HEK293T (cell line): ENCODE results near the gene TLX2.
"Not testable (repeated sequence)": the region's sequence is repeated elsewhere in the genome, so short reads cannot be mapped to it uniquely, and the experiment has no call there.

Source experiments
- CTCF ChIA-PET: fragments of 350-600 bp; formaldehyde crosslinking; extraction: SDS; loops from one replicate; lab custom pipeline; 2021; ENCODE audit warnings: antibody characterized with exemption, inconsistent platforms; lab: Yijun Ruan, JAX
- POLR2A ChIA-PET: fragments of 350-600 bp; formaldehyde crosslinking; extraction: SDS; loops from one replicate; lab custom pipeline; 2020; ENCODE audit warnings: antibody characterized with exemption, inconsistent platforms; lab: Yijun Ruan, JAX
- DNase-seq: peaks from one replicate; pipeline ENCODE4 v3.0.0; 2012; ENCODE audit warnings: mixed read lengths; ENCODE audit errors: extremely low spot score
- ARNT ChIP-seq: fragments of 450-650 bp; IDR thresholded peaks from 2 replicates; pipeline ENCODE4 v1.6.1; 2017; ENCODE audit warnings: mild to moderate bottlenecking
- BHLHE40 ChIP-seq: fragments of 450-650 bp; IDR thresholded peaks from 2 replicates; pipeline ENCODE4 v1.6.1; 2016; ENCODE audit warnings: mild to moderate bottlenecking, moderate library complexity, borderline replicate concordance
- CTBP1 ChIP-seq: fragments of 450-650 bp; IDR thresholded peaks from 2 replicates; pipeline ENCODE4 v1.6.1; 2016; ENCODE audit warnings: borderline replicate concordance
- ELF4 ChIP-seq: fragments of 450-650 bp; IDR thresholded peaks from 2 replicates; pipeline ENCODE4 v1.6.1; 2017; ENCODE audit warnings: antibody characterized with exemption
- FOXA1 ChIP-seq: fragments of 450-650 bp; IDR thresholded peaks from 2 replicates; pipeline ENCODE4 v1.6.1; 2016; ENCODE audit warnings: mild to moderate bottlenecking
- FOXK2 ChIP-seq: fragments of 450-650 bp; IDR thresholded peaks from 2 replicates; pipeline ENCODE4 v1.6.1; 2016; ENCODE audit warnings: mild to moderate bottlenecking
- FOXM1 ChIP-seq: fragments of 450-650 bp; IDR thresholded peaks from 2 replicates; pipeline ENCODE4 v1.6.1; 2017; ENCODE audit warnings: mild to moderate bottlenecking, borderline replicate concordance
- HDGF ChIP-seq: fragments of 450-650 bp; IDR thresholded peaks from 2 replicates; pipeline ENCODE4 v1.6.1; 2017; ENCODE audit warnings: antibody characterized with exemption, borderline replicate concordance
- L3MBTL2 ChIP-seq: fragments of 450-650 bp; conservative IDR thresholded peaks from 2 replicates; pipeline ENCODE4 v1.6.1; 2016; ENCODE audit warnings: mild to moderate bottlenecking
- LEF1 ChIP-seq: fragments of 450-650 bp; IDR thresholded peaks from 2 replicates; pipeline ENCODE4 v1.6.1; 2017; ENCODE audit warnings: mild to moderate bottlenecking, borderline replicate concordance
- NFRKB ChIP-seq: fragments of 450-650 bp; IDR thresholded peaks from 2 replicates; pipeline ENCODE4 v1.6.1; 2016; ENCODE audit warnings: mild to moderate bottlenecking, moderate library complexity
- SP1 ChIP-seq: fragments of 450-650 bp; IDR thresholded peaks from 2 replicates; pipeline ENCODE4 v1.6.1; 2017
- SUZ12 ChIP-seq: fragments of 450-650 bp; IDR thresholded peaks from 2 replicates; pipeline ENCODE4 v1.6.1; 2016; ENCODE audit warnings: mild to moderate bottlenecking
- TARDBP ChIP-seq: fragments of 450-650 bp; IDR thresholded peaks from 2 replicates; pipeline ENCODE4 v1.6.1; 2016
- ZNF384 ChIP-seq: fragments of 450-650 bp; IDR thresholded peaks from 2 replicates; pipeline ENCODE4 v1.6.1; 2016
- TF ChIP-seq, protein P1 (sequence below): fragments of 450-650 bp; IDR thresholded peaks from 2 replicates; pipeline ENCODE4 v1.6.1; 2016

Gene TLX2

DNA sequence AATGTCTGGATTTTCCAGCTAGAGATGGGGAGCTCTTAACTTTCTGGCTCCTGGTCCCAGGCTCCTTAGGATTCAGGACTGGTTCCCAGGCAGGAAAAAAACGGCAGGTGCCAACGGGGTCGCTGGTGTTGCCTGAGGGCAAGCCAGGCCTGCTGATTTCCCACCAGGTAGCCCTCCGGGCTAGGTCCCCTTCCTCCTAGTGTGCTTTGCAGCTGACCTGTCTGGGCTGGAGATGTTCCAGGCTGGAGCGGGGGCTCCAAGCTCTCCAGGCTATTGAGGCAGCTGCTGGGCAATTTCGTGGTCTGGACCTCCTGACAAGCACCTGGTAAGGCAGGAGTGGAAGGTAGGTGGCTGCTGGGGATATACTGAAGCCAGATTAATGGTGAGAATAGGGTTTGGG is 39.8 kb upstream of the TLX2 start:
- ChIA-PET POLR2A (interaction anchor here (0.9 to 5.4 kb wide), 4 partner anchors 8 to 58 kb away, joined by 3 to 62 read pairs (median 4); partner anchors contain the start of genes CCDC142, MOGS, TTC31 and WBP1), CTCF (interaction anchor here (0.6 to 1.6 kb wide), 5 partner anchors 35 to 650 kb away, joined by 3 to 4 read pairs (median 3); no protein-coding TSS in a partner anchor)
- DNase-seq, result no peak
- no peak for TF ChIP-seq SUZ12
- TF ChIP-seq LEF1, result no peak
- TF ChIP-seq ELF4, result no peak
- no peak for TF ChIP-seq FOXM1
- no peak for TF ChIP-seq NFRKB
- no peak for TF ChIP-seq ARNT
- no peak for TF ChIP-seq ZNF384
- no peak for TF ChIP-seq FOXA1

DNA sequence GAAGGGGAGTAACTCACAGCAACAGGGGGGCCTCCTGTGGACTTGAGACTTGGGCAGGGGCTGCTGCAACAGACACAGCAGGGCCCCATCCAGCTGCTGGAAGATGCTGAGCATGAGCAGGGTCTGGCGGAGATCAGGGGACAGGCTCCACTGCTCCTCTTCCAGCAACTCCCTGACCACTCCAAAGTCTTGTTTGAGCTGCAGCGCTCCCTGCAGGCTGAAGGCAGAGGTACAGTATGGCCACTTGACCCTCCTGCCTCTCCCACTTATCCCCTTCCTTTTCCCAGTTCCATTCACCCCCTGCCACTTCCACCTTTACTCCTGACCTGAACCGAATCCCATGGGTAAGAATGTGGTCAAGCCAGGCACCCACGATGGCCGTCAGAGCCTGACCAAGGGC is 39.4 kb upstream of the TLX2 start:
- ChIA-PET CTCF (interaction anchor here (0.6 to 1.6 kb wide), 4 partner anchors 8 to 79 kb away, joined by 3 to 4 read pairs (median 3); partner anchors contain the start of genes CCDC142 and TTC31), POLR2A (interaction anchor here (0.9 to 5.4 kb wide), 4 partner anchors 8 to 58 kb away, joined by 3 to 62 read pairs (median 4); partner anchors contain the start of genes CCDC142, MOGS, TTC31 and WBP1)
- TF ChIP-seq FOXA1 (no peak), ELF4 (no peak), TARDBP (no peak), LEF1 (no peak)
- DNase-seq, result no peak

DNA sequence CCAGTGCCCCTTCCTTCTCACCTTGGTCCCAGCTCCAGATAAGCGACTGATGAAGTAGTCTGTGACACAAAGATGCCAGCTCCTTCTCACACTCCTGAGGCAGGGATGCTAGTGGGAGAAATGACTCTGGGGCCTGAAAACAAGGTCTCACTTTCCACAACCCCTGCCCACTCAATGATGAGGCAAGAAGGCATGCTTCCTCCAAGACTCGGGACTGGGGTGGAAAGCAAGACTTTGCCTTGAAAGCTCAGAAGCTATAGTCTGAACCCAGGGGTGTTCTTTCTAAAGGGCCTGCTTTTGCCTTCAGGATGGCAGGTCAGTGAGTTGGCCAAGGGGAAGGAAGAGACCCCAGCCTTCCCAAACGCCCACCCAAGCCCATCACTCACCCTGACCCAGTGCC is 32.8 kb upstream of the TLX2 start:
- TF ChIP-seq FOXM1, result no peak
- no peak for TF ChIP-seq CTBP1
- TF ChIP-seq BHLHE40, result no peak
- TF ChIP-seq, protein P1, sequence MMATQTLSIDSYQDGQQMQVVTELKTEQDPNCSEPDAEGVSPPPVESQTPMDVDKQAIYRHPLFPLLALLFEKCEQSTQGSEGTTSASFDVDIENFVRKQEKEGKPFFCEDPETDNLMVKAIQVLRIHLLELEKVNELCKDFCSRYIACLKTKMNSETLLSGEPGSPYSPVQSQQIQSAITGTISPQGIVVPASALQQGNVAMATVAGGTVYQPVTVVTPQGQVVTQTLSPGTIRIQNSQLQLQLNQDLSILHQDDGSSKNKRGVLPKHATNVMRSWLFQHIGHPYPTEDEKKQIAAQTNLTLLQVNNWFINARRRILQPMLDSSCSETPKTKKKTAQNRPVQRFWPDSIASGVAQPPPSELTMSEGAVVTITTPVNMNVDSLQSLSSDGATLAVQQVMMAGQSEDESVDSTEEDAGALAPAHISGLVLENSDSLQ, result no peak
- TF ChIP-seq SUZ12, result no peak
- no peak for TF ChIP-seq HDGF
- no peak for TF ChIP-seq SP1
- no peak for TF ChIP-seq ELF4
- no peak for TF ChIP-seq FOXK2
- TF ChIP-seq LEF1, result no peak
- no peak for TF ChIP-seq ZNF384
- TF ChIP-seq FOXA1, result no peak
- no peak for TF ChIP-seq L3MBTL2
- TF ChIP-seq ARNT, result no peak
- TF ChIP-seq TARDBP, result no peak
- TF ChIP-seq NFRKB, result no peak
- DNase-seq, result no peak
- ChIA-PET CTCF (interaction anchor here (0.8 to 1.3 kb wide), 2 partner anchors 14 to 49 kb away, joined by 4 to 5 read pairs; partner anchors contain the start of gene HTRA2), POLR2A (interaction anchor here (0.9 to 4.1 kb wide), 11 partner anchors 9 to 112 kb away, joined by 3 to 46 read pairs (median 15); partner anchors contain the start of genes AUP1, HTRA2, INO80B and MOGS)

DNA sequence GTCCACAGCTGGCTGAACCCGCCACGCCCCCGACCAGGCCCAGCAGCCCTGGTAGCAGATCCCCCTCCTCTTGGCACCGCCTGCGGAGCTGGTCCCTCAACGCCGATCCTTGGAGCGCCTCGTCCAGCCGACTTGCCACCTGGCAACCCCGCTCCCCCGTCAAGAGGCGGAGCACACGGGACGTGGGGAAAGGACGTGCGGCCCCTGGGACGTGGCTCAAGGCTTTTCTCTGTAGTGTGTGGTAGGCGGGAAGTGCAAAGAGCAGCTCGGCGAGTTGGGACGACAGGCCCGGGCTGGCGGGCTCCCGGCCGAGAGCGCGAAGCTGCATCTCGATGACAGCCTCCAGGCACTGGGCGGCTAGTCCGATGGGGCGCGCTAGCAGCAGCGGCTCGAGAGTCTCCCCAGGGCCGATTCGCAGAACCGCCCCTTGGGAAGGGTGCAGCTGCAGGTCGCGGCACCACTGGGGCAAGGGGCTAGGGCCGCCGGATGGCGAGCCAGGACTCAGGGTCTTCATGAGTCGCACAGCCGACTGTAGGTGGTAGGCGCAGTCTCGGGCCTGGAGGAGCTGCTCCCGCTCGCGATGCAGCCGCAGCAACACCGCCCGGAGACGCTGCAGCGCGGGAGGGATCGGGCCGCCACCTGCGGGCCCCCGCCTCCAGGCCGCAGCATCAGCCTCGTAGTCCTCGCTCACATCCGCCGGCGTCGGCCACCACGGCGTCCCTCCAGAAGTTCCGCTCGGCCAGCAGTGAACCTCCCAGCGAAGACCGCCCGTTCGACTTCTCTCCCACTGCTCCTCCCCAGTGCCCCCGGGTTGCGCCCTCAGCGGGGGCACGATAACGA is 32.1 kb upstream of the TLX2 start:
- TF ChIP-seq ELF4 (no peak), HDGF (no peak), SUZ12 (no peak), SP1 (no peak), L3MBTL2 (no peak; the same call in 1 of the 2 replicates), CTBP1 (no peak), FOXK2 (no peak), ARNT (no peak), ZNF384 (no peak), FOXM1 (no peak), TARDBP (no peak), BHLHE40 (no peak), NFRKB (no peak), LEF1 (no peak)
- TF ChIP-seq, protein P1, result no peak
- peak; percentile 46 for DNase-seq
- ChIA-PET CTCF (interaction anchor here (0.7 to 1.5 kb wide), 9 partner anchors 7 to 392 kb away, joined by 3 to 10 read pairs (median 3); partner anchors contain the start of gene HTRA2), POLR2A (interaction anchor here (0.8 to 4.1 kb wide), 17 partner anchors 7 to 112 kb away, joined by 3 to 46 read pairs (median 6); partner anchors contain the start of genes AUP1, DQX1, HTRA2 and INO80B)

DNA sequence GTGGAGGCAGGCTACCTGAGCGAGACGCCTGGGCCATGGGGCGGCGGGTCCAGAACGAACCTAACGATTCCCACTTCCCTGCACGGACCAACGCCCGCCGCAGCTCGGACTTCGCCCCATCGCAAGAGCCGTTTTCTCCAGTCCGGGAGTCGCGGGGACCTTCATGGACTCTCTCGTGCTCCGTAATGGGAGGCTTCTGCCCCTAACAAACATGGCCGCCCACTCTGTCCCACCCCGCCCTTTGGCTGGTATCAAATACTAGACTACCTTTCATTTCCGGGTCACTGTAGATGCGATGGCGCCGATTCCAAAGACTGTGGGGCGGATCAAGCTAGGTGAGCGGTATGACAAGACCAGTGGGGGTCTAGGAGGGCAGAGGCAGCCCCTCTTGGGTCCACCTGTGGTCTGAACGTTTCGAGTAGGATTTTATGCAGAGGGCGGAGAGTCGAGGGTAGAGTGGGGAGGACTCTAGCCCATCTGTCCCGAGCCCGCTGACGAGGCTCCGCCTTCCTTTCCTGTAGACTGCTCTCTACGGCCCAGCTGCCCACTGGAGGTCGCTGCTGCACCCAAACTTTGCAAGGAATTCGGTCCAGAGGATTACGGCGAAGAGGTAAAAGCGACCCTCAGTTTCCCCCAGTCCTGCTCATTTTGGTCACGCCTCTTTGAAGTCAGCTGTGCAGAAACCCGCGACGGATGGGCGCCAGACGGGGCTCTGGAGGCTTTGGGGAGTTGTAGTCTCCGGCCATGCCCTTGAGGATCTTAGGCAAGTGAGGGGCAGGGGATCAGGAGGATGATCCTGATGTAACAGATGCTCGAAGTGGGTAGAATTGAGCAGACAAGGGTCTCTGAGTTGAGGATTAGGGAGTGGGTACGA is 31.2 kb upstream of the TLX2 start, which contains the start of the genes CCDC142 and TTC31:
CCDC142 (minus strand) TSS at position 198 of the 874 bp plus-strand sequence; CDS start at position 37, 161 bp downstream.
TTC31 (plus strand) TSS at position 281 of the 874 bp plus-strand sequence; CDS start at position 296, 15 bp downstream.
- DNase-seq, result peak; percentile 88
- CTCF ChIA-PET, result interaction anchor here (0.7 to 1.5 kb wide), 9 partner anchors 8 to 392 kb away, joined by 3 to 10 read pairs (median 3); partner anchors contain the start of gene WBP1
- peak; percentile 57; the same call in 1 of the 2 replicates for TF ChIP-seq ELF4
- no peak for TF ChIP-seq BHLHE40
- POLR2A ChIA-PET, result interaction anchor here (0.6 to 4.1 kb wide), 17 partner anchors 8 to 106 kb away, joined by 3 to 46 read pairs (median 5); partner anchors contain the start of genes AUP1, DQX1, HTRA2 and MRPL53

GRCh38 chr2:74483675-74484164 is 30.5 kb upstream of the TLX2 start:
- not testable (repeated sequence) for DNase-seq
- ChIA-PET CTCF (interaction anchor here (0.9 to 1.2 kb wide), 3 partner anchors 25 to 48 kb away, joined by 3 to 5 read pairs (median 3); partner anchors contain the start of gene WBP1), POLR2A (interaction anchor here (0.8 to 4.1 kb wide), 8 partner anchors 11 to 105 kb away, joined by 5 to 46 read pairs (median 16); partner anchors contain the start of genes AUP1, HTRA2, MRPL53 and PCGF1)
